ENCODE data around the gene E2F6.

GRCh38 chr2:11427224-11427623, 38.7 kb downstream of the E2F6 start:
- TF ChIP-seq CTCF (IDR thresholded peaks at IDR 0.05) = no peak
- no peak for TF ChIP-seq POLR2A (IDR thresholded peaks at IDR 0.05)

All from lower leg skin (tissue), 3 donors.